GM21381 (cell line): Measurements from ENCODE around the gene SLC39A6.
"Not testable (repeated sequence)": the region's sequence is repeated elsewhere in the genome, so short reads cannot be mapped to it uniquely, and the experiment has no call there.

ENCODE experiments used
- ATAC-seq: cut with Tn5 transposase; IDR thresholded peaks from one replicate; pipeline ENCODE4 v1.9.1; 2021; ENCODE audit warnings: mild to moderate bottlenecking, moderate library complexity; ENCODE audit not compliant: unreplicated experiment

SLC39A6 gene, protein sequence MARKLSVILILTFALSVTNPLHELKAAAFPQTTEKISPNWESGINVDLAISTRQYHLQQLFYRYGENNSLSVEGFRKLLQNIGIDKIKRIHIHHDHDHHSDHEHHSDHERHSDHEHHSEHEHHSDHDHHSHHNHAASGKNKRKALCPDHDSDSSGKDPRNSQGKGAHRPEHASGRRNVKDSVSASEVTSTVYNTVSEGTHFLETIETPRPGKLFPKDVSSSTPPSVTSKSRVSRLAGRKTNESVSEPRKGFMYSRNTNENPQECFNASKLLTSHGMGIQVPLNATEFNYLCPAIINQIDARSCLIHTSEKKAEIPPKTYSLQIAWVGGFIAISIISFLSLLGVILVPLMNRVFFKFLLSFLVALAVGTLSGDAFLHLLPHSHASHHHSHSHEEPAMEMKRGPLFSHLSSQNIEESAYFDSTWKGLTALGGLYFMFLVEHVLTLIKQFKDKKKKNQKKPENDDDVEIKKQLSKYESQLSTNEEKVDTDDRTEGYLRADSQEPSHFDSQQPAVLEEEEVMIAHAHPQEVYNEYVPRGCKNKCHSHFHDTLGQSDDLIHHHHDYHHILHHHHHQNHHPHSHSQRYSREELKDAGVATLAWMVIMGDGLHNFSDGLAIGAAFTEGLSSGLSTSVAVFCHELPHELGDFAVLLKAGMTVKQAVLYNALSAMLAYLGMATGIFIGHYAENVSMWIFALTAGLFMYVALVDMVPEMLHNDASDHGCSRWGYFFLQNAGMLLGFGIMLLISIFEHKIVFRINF

DNA sequence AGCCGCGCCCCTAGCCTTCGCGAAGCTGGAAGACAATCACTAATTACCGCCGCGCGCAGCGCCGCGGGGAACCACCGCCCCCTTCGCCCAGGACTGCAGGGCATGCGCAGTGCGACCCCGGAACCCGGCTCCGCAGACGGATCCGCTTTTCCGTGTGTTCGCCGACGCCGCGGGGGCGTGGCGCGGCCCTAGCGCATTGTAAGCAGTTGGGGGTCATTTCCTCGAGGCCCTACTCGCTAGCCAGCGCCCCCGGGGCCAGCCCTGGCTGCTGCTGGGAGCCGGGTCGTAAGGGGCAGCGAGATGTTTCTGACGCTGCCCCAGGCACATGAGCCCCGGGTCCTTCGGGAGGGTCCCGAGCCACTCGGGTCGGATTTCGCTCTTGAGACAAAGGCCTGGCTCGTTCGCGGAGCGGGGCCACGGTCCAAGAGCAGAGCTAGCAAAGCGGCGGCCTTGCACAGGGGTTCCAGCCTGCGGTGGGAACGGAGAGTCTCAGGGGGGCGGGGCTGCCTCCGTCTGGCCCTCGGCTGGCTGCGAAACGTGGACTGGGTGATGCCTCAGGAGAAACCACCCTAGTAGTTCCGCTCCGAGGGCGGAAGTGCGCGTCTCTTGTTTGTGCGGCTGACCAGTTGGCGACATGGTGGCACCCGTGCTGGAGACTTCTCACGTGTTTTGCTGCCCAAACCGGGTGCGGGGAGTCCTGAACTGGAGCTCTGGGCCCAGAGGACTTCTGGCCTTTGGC is at the start of gene SLC39A6, which contains the start of gene ELP2:
TSS of gene SLC39A6 (minus strand) at position 41 of the 739 bp plus-strand sequence. CDS start 2,333 bp downstream, outside the sequence.
TSS of gene ELP2 (plus strand) at position 600 of the 739 bp plus-strand sequence. CDS start at position 635, 35 bp downstream.
- ATAC-seq, result peak; percentile 91

DNA sequence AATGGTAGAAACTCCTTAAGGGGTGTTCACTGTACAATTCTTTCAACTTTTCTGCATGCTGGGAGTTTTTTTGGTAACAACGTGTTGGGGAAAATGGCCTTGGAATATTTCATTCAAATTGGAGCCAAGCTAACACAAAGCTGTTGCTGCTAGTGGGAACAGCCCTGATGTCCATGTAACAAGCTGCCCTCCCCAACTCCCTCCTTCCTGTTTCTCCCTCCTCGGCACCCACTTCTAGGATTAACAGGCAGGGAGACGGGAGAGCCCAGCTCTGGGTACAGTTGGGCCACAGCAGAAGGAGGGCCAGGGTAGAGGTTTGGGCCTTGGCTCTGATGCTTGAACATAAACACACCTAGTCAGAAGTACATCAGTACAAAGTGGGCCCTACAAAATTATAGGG is 48.8 kb upstream of the SLC39A6 start:
- ATAC-seq, result no peak

DNA sequence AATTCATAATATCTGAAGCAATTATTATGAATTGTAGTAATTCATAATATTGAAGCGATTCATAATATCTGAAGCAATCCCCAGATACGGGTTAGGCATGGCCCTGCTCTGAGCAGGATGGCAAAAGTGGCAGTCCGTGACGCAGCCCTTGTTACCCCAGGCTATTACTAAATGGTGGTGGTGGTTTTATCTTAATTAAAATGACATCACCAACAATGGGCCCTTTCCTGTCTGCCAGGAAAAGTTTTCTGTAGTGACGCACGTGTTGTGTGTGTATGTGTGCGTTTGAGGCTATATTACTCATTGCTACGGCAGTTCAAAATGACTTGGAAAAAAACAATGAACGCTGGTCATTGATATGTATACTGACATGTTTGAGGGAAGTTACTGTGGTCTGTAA is 47.6 kb upstream of the SLC39A6 start:
- no peak for ATAC-seq

DNA sequence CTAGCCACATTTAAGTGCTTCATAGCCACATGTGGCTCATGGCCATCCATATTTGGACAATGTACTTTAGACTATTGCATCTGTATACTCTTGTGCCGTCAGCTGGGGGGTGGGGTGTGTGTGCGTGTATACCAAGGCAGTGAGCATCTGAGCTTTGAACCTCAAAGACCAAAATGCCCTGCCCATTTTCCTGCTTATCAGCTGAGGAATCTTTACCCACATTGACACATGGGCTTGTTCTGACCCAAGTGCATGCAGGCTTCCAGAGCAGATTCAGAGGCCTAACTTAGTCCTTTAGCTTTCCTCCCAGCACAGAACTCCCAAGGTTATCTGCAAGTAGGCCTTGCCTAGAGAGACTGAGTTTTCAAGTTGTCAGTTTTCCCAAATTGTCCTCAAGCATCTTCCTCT is 47.0 kb upstream of the SLC39A6 start:
- no peak for ATAC-seq

DNA sequence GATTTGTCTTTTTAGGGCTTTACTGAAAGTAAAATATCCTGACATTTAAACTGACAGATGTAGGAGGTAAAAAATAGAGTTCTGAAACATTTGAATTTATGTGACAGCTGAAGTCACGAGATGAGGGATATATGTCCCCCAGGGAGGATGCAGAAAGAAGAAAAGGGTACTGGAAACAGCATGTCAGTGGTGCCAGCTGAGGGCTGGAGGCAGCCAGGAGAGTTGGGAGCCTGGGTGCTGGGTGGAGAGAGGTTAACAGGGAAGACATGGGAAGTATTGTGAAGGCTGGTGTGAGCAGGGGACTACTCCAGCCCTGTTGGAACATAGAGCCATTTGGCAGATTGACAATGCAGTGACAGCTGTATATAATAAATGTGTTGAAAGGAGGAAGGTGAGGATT is 46.3 kb upstream of the SLC39A6 start:
- ATAC-seq, result no peak

DNA sequence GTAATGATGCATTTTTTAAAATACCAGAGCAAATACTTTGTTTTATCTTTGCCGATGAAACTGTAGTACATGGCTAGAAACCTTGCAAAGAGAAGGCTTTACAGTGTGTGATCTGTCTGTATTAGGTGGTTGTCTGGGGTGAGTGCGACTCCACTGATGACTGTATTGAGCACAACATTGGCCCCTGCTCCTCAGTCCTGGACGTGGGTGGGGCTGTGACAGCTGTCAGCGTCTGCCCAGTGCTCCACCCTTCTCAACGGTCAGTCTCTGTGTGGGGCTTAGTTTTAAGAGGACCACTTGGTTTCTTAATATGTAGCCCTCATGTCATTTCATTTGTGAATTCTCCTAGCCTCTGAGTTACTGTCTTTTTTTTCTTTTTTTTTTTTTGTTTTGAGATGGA is 40.8 kb upstream of the SLC39A6 start:
- no peak for ATAC-seq

DNA sequence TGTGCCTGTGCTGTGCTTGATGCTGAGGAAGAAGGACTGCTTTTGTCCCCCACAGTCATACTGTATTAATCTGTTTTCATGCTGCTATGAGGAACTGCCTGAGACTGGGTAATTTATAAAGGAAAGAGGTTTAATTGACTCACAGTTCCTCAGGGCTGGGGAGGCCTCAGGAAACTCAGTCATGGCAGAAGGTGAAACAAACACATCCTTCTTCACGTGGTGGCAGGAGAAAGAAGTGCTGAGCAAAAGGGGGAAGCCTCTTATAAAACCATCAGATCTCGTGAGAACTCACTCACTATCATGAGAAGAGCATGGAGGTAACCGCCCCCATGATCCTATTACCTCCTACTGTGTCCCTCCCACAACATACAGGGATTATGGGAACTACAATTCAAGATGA is 39.2 kb upstream of the SLC39A6 start:
- ATAC-seq, result not testable (repeated sequence)

DNA sequence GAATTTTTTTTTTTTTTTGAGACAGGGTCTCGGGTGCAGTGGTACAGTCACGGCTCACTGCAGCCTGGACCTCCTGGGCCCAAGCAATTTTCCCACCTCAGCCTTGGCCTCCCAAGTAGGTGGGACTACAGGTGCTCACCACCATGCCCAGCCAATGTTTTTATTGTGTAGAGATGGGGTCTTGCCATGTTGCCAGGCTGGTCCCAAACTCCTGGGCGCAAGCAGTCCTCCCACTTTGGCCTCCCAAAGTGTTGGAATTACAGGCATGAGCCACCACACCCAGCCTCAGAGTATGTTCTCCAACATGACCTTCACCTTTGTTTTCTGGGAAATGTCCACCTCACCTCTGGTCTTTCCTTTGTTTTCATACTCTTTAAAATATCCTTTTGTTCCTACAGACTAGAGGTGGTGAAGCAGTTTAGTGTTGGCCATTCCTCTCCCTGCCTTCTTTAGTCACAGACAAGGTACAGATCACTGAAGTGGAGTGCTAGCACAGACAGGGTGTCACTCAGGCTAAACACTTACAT is 38.6 kb upstream of the SLC39A6 start:
- no peak for ATAC-seq

DNA sequence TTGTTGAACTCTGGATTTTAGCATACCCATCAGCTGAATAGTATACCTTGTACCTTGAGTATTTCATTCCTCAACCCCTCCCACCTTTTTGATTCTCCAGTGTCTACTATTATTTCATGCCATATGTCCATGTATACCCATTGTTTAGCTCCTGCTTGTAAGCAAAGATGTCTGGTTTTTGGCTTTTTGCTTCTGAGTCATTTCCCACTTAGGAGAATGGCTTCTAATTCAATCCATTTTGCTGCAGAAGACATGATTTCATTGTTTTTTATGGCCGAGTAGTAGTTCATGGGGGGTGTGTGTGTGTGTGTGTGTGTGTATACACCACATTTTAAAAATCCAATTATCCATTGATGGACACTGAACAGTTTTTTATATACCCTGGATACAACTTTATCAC is 33.8 kb upstream of the SLC39A6 start:
- no peak for ATAC-seq

DNA sequence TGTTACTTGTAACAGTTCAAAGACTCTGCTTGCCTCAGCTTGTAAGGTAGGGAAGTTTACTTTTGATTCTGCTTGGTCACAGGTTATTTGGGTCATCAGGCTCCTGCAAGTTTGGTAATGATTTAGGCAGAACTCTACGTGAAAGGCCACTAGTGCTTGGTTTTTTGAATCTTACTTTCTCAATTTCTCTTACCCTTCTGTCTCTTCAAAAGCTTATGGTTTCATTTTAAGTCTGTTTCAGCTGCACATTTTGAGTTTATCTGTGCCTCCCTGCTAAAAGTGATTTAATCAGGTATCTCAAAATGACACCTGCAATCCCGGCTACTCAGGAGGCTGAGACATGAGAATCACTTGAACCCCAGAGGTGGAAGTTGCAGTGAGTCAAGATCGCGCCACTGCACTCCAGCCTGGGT is 31.8 kb upstream of the SLC39A6 start:
- ATAC-seq, result no peak

DNA sequence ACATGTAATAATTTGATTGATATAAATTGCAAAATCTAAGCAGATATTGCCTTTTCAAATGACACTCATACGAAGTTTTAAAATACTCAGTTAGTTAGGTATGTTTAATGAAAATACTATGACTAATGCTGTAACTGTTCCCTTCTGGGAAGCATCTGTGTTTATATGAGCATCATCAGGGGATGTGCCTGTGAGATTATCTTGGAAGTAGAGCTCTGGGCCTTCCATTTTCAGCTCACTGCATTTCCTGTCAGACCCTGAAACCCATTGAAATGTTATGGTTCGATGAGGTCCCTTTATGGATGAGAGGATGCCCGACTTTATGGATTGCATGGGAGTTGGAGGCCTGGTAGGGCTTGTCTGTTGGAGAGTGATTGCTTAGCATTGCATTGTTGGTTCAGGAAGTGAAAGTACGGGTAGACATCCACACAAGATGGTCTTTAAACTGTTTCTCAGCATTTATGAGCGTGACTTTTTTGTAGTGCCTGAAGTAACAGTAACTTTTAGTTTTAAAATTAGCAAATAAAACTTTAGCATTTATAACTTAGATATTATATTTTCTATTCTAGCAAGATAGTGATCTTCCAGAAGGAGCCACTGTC is 29.2 kb upstream of the SLC39A6 start:
- no peak for ATAC-seq

DNA sequence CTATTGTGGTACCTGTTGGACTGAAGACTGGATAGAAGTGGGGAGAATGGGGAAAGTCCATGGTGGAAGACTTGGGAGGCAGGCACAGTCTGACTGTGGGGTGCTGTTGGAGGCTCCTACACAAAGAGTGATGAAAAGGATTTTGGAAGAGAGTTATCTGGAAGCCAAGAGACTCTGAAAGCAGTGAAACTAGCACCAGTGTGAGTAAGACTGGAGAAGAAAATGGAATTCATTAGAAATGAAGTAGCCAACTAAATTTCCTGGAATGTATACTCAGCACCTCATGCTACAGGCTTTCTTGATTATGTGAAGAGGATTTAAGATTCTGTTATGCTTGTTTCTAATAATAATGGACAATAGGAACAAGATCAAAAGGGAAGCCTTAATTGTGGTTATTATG is 28.3 kb upstream of the SLC39A6 start:
- no peak for ATAC-seq

DNA sequence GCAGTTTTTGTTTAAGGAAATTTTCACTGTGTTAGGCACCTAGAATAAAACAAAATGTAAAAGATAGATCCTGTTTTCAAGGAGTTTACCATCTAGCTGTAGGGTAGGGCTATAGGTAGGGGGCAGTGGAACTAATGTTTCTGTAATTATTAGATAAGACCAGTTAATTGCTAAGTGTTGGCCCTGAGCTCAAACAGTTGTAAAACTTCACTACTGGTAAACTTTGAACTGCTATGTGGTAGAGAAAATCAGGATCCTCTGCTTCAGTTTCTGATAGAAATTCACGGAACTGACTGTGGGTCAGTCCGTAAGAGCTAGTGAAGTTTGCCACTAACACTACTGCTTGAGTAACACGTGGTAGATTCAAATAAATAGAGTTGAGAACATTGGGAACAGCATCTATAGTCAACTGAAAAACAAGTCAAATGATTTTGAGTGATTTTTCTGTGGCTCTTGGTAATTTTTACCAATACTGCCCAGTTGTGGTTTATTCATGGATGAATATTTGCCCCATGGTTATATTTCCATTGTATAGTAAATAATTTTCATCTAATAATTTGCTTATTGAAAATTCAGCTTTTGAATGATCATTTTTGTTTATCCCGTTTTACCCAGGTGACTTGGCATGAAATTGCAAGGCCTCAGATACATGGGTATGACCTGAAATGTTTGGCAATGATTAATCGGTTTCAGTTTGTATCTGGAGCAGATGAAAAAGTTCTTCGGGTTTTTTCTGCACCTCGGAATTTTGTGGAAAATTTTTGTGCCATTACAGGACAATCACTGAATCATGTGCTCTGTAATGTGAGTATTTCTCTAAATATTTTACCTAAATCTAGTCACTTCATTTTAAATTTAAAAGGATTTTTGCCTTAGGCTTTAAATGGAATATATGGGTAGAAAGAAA is 27.0 kb upstream of the SLC39A6 start:
- no peak for ATAC-seq

DNA sequence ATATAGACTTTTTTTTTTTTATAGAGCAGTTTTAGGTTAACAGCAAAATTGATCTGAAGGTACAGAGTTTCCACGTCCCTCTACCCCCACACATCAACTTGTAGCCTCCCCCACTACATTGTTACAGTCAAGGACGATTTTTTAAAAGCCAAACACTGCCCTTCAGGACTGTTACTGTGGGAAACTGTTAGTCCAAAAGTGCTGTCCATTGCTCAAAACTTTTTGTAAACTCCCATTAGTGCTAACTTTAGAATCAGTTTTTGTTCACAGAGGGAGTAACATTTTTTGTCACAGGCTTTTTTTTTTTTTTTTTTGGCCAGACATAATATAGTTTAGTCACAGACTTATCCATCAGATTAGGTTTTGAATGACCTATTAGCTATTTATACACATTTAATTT is 24.6 kb upstream of the SLC39A6 start:
- no peak for ATAC-seq

DNA sequence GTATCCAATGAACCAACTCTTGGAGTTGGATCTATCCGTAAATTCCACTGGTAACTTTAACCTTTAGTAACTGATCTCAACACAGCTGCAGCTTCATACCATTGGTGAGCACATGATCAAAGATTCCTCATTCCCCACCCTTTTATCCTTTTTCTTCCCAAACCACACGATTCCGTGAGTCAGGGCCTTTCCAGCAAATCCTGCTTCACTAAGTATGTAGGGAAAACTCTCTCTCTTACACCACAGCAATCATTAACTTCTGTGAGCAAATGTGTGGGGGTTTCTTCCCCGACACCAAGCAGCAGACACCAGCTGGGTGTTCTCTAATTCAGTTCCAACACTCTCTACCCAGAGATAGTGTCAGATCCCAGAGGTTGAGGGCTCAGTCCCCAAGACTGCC is 24.1 kb upstream of the SLC39A6 start:
- ATAC-seq, result no peak

DNA sequence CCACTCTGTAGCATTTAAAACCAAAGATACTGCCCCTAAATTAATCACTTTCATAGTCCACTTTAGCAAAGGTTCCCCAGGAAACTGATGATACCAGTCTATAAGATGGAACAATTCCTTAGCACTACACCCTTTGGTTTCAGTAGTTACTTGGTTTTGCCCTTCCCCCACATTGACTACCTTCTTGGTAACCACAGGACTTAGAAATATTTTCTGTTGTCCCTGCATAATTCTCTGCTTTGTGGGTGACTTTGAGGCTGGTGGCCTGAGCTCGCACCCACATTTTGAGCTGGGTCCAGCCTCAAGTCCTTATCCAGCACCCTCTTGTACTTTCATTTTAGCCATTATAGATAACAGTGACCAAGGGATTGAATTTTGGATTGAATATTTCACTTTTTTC is 23.6 kb upstream of the SLC39A6 start:
- no peak for ATAC-seq

DNA sequence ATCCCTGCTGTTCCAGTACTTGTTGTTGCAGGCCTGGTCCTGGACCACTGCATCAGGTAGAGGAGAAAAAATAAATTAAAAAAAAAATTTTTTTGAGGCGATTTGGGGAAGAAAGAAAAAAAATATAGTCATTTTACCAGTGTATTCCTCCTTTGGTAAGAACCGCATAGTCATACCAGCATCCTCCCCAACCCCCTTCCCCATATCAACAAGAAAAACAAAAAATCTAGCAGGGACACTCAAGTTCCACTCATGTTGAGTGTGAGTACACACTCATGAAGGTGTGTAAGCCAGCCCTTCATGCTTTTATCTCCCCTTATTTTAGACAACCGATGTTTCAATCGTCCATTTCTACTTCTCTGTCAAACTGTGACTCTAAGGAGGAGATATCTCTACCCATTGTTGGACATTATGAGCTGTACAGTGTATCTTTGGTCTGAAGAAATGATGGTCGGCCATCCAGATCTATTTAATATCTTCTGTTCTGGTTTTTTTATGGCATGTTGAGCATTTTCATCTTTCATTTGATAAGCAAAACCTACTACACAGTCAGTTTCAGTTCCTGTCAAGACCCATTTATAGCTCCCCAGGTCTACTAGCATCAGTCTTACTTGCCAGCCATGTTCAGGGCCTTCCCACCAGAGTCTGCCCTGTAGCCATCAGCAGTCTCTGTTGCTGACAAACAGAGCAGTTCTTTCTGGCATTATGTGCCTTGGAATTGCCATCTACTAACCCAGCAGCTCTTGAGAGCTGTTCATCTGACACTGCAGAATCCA is 20.6 kb upstream of the SLC39A6 start:
- ATAC-seq, result peak; percentile 93

DNA sequence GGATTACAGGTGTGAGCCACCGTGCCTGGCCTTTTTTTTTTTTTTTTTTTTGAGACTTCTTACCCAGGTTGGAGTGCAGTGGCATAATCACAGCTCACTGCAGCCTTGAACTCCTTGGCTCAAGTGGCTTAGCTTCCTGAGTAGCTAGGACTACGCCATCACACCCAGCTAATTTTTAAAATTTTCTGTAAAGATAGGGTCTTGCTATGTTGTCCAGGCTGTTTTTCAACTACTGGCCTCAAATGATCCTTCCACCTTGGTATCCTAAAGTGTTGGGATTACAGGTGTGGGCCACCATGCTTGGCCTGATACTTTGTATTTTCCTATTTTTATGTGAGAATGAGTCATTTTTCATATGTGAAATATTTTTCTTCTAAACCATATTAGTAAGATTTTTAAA is 14.3 kb upstream of the SLC39A6 start:
- ATAC-seq, result no peak

DNA sequence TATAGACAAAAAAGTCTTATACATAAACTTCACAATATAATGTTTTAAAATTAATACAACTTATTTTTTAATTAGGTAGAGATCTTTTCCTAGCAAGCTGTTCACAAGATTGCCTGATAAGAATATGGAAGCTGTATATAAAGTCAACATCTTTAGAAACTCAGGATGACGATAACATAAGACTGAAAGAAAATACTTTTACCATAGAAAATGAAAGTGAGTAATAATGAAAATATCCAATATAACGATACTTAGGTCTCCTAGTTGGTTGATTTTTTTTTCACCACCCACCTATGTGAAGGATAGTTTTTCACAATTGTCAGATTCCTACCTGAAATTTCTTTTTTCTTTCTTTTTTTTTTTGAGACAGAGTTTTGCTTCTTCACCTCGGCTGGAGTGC is 13.6 kb upstream of the SLC39A6 start:
- ATAC-seq, result no peak
